Adipocyte (in vitro differentiated cells): ENCODE results near the gene DNAH10.
A peak's percentile ranks its signal among the peaks of the same experiment; 100 is the strongest.

ENCODE experiments used
- DNase-seq: peaks from one replicate; pipeline ENCODE4 v3.0.0-alpha.2; 2015; ENCODE audit warnings: low read depth
- H3K27me3 ChIP-seq: replicated peaks from 2 replicates; pipeline ENCODE4 v1.7.0; 2013; ENCODE audit warnings: mild to moderate bottlenecking, low read length, moderate library complexity; ENCODE audit not compliant: control insufficient read depth, insufficient read depth
- H3K36me3 ChIP-seq: 2 replicates; pipeline ENCODE4 v1.7.0; 2013; ENCODE audit warnings: low read length, mild to moderate bottlenecking, moderate library complexity; ENCODE audit not compliant: control insufficient read depth, insufficient read depth, severe bottlenecking
- H3K4me1 ChIP-seq: 2 replicates; pipeline ENCODE4 v1.7.0; 2013; ENCODE audit warnings: mild to moderate bottlenecking, low read length, moderate library complexity; ENCODE audit not compliant: control insufficient read depth, insufficient read depth
- H3K4me3 ChIP-seq: 2 replicates; pipeline ENCODE4 v1.7.0; 2013; ENCODE audit warnings: mild to moderate bottlenecking, low read length, moderate library complexity
- H3K9ac ChIP-seq: 2 replicates; pipeline ENCODE4 v1.7.0; 2013; ENCODE audit warnings: mild to moderate bottlenecking, low read length, moderate library complexity
- H3K9me3 ChIP-seq: 2 replicates; pipeline ENCODE4 v1.7.0; 2013; ENCODE audit warnings: mild to moderate bottlenecking, low read length, moderate library complexity; ENCODE audit not compliant: control insufficient read depth

DNAH10 gene

GRCh38 chr12:123954647-123955350 is 192.7 kb downstream of the DNAH10 start:
- no peaks in the 10 kb centered on the region for H3K36me3 ChIP-seq
- H3K9ac ChIP-seq = no peak overlapping the region
- H3K4me3 ChIP-seq = no peak overlapping the region
- no peak for DNase-seq
- H3K9me3 ChIP-seq = no peaks in the 10 kb centered on the region
- H3K27me3 ChIP-seq = no peaks in the 10 kb centered on the region
- H3K4me1 ChIP-seq = peaks cover 8% of the 10 kb centered on the region

- no peak overlapping the region for H3K4me3 ChIP-seq
- H3K4me1 ChIP-seq = no peaks in the 10 kb centered on the region
- H3K9ac ChIP-seq = no peak overlapping the region
- no peaks in the 10 kb centered on the region for H3K9me3 ChIP-seq
- no peaks in the 10 kb centered on the region for H3K36me3 ChIP-seq
- H3K27me3 ChIP-seq = no peaks in the 10 kb centered on the region
- no peak for DNase-seq
Measured at GRCh38 chr12:123956249-123956648, 194.1 kb downstream of the DNAH10 start.

- no peak for DNase-seq
- H3K9me3 ChIP-seq = no peaks in the 10 kb centered on the region
- H3K4me3 ChIP-seq = no peak overlapping the region
- H3K27me3 ChIP-seq = no peaks in the 10 kb centered on the region
- H3K4me1 ChIP-seq = no peaks in the 10 kb centered on the region
- no peak overlapping the region for H3K9ac ChIP-seq
- H3K36me3 ChIP-seq = no peaks in the 10 kb centered on the region
Measured at GRCh38 chr12:123957196-123957595, 195.1 kb downstream of the DNAH10 start.

GRCh38 chr12:123958462-123958861 is 196.4 kb downstream of the DNAH10 start:
- Histone ChIP-seq H3K36me3 (no peaks in the 10 kb centered on the region), H3K27me3 (no peaks in the 10 kb centered on the region), H3K4me3 (no peak overlapping the region), H3K4me1 (no peaks in the 10 kb centered on the region), H3K9me3 (no peaks in the 10 kb centered on the region), H3K9ac (no peak overlapping the region)
- no peak for DNase-seq

- H3K36me3 ChIP-seq = no peaks in the 10 kb centered on the region
- H3K4me1 ChIP-seq = no peaks in the 10 kb centered on the region
- H3K4me3 ChIP-seq = no peak overlapping the region
- DNase-seq = no peak
- no peaks in the 10 kb centered on the region for H3K27me3 ChIP-seq
- no peak overlapping the region for H3K9ac ChIP-seq
- H3K9me3 ChIP-seq = no peaks in the 10 kb centered on the region
Measured at GRCh38 chr12:123958876-123959275, 196.8 kb downstream of the DNAH10 start.

- no peak for DNase-seq
- H3K36me3 ChIP-seq = no peaks in the 10 kb centered on the region
- no peak overlapping the region for H3K4me3 ChIP-seq
- H3K27me3 ChIP-seq = no peaks in the 10 kb centered on the region
- H3K4me1 ChIP-seq = no peaks in the 10 kb centered on the region
- no peak overlapping the region for H3K9ac ChIP-seq
- H3K9me3 ChIP-seq = no peaks in the 10 kb centered on the region
Measured at GRCh38 chr12:123960029-123960735, 198.1 kb downstream of the DNAH10 start.

GRCh38 chr12:123960856-123961255 is 198.8 kb downstream of the DNAH10 start:
- Histone ChIP-seq H3K9ac (no peak overlapping the region), H3K27me3 (no peaks in the 10 kb centered on the region), H3K36me3 (no peaks in the 10 kb centered on the region), H3K9me3 (no peaks in the 10 kb centered on the region), H3K4me1 (no peaks in the 10 kb centered on the region), H3K4me3 (no peak overlapping the region)
- DNase-seq = peak; percentile 38

- no peak for DNase-seq
- Histone ChIP-seq H3K36me3 (no peaks in the 10 kb centered on the region), H3K4me1 (peaks cover 5% of the 10 kb centered on the region), H3K4me3 (no peak overlapping the region), H3K9me3 (no peaks in the 10 kb centered on the region), H3K27me3 (no peaks in the 10 kb centered on the region), H3K9ac (no peak overlapping the region)
Measured at GRCh38 chr12:123961585-123962345, 199.7 kb downstream of the DNAH10 start.

GRCh38 chr12:123962513-123962912 is 200.4 kb downstream of the DNAH10 start:
- Histone ChIP-seq H3K9me3 (no peaks in the 10 kb centered on the region), H3K4me3 (no peak overlapping the region), H3K4me1 (peaks cover 12% of the 10 kb centered on the region), H3K27me3 (no peaks in the 10 kb centered on the region), H3K36me3 (peaks cover under 1% of the 10 kb centered on the region), H3K9ac (no peak overlapping the region)
- no peak for DNase-seq

- H3K36me3 ChIP-seq = peaks cover 5% of the 10 kb centered on the region
- peaks cover 23% of the 10 kb centered on the region for H3K4me1 ChIP-seq
- no peak overlapping the region for H3K9ac ChIP-seq
- H3K27me3 ChIP-seq = no peaks in the 10 kb centered on the region
- H3K4me3 ChIP-seq = no peak overlapping the region
- no peak for DNase-seq
- no peaks in the 10 kb centered on the region for H3K9me3 ChIP-seq
Measured at GRCh38 chr12:123963821-123964220, 201.7 kb downstream of the DNAH10 start.

- H3K27me3 ChIP-seq = no peaks in the 10 kb centered on the region
Measured at GRCh38 chr12:123965382-123965781, 203.3 kb downstream of the DNAH10 start.

More at GRCh38 chr12:123965382-123965781, 203.3 kb downstream of the DNAH10 start:
- no peak for DNase-seq
- Histone ChIP-seq H3K4me1 (peaks cover 38% of the 10 kb centered on the region), H3K36me3 (peaks cover 5% of the 10 kb centered on the region), H3K9me3 (no peaks in the 10 kb centered on the region), H3K4me3 (no peak overlapping the region), H3K9ac (no peak overlapping the region)
